ENCODE results near the gene C5orf46.

DNA sequence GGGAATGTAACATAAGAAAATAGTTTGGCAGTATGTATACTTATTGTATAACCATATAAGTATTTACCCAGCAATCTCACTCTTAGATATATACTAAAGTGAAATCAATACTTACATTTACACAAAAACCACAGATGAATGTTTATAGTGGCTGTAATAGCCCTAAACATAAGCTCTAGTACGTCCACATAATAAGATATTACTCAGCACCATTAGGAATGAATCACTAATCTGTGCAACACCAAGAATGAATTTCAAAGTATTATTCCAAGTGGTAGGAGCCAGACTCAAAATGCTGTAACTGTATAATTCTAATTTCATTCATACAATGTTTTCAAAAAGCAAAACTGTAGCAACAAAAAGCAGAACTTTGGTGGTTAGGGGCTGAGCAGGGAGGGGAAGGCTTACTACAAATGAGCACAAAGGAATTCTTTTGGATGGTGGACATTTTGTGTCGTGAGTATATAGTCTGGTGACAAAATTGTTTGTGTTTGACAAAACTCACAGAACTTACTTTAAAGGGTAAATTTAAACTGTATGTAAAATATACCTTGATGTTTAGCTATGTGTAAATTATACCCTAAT lies 11.9 kb upstream of the C5orf46 start:
- TF ChIP-seq, protein P1, sequence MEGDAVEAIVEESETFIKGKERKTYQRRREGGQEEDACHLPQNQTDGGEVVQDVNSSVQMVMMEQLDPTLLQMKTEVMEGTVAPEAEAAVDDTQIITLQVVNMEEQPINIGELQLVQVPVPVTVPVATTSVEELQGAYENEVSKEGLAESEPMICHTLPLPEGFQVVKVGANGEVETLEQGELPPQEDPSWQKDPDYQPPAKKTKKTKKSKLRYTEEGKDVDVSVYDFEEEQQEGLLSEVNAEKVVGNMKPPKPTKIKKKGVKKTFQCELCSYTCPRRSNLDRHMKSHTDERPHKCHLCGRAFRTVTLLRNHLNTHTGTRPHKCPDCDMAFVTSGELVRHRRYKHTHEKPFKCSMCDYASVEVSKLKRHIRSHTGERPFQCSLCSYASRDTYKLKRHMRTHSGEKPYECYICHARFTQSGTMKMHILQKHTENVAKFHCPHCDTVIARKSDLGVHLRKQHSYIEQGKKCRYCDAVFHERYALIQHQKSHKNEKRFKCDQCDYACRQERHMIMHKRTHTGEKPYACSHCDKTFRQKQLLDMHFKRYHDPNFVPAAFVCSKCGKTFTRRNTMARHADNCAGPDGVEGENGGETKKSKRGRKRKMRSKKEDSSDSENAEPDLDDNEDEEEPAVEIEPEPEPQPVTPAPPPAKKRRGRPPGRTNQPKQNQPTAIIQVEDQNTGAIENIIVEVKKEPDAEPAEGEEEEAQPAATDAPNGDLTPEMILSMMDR (IDR thresholded peaks at IDR 0.05), result no peak
- no peak for TF ChIP-seq POLR2A (IDR thresholded peaks at IDR 0.05)

Data from esophagus squamous epithelium (tissue), 4 donors.